H1 (cell line): Measurements from ENCODE around the gene PTTG1IP. TPM values are rescaled to one million over a fixed set of nuclear protein-coding genes. Genes with fewer than 3 reads are reported as not detected.

Source experiments
- CTCF ChIA-PET: fragments of 300-600 bp; sonication (Branson Sonifier 250); formaldehyde crosslinking; loops from one replicate; lab custom pipeline; 2021; ENCODE audit not compliant: partially characterized antibody; lab: Charles Lee
- POLR2A ChIA-PET: fragments of 300-600 bp; sonication (Branson Sonifier 250); formaldehyde crosslinking; loops from one replicate; lab custom pipeline; 2021; ENCODE audit warnings: inconsistent platforms; ENCODE audit not compliant: partially characterized antibody; lab: Charles Lee
- DNase-seq, 2 experiments: peaks; one replicate each; pipeline versions ENCODE4 v3.0.0 to v3.0.0-alpha.2; 2010 to 2022; ENCODE audit warnings: low spot score in 2 of 2, low read depth in 1 of 2, mixed read lengths in 1 of 2
- FAIRE-seq: peaks from 2 replicates; lab custom pipeline; 2011; peaks lifted over from hg19 to GRCh38; lab: Jason Lieb, UNC
- H2AFZ ChIP-seq: 2 replicates; pipeline ENCODE4 v1.8.1; 2012; ENCODE audit warnings: low read length, inconsistent platforms
- H2AK5ac ChIP-seq: 2 replicates; pipeline ENCODE4 v1.6.1; 2013; ENCODE audit warnings: low read depth, low read length
- H2BK120ac ChIP-seq: replicated peaks from 2 replicates; pipeline ENCODE3; 2013; ENCODE audit warnings: low read depth, low read length, inconsistent platforms
- H2BK12ac ChIP-seq: 2 replicates; pipeline ENCODE4 v1.6.1; 2013; ENCODE audit warnings: low read depth, low read length
- H2BK15ac ChIP-seq: 2 replicates; pipeline ENCODE4 v1.6.1; 2013; ENCODE audit warnings: low read length
- H2BK20ac ChIP-seq: 2 replicates; pipeline ENCODE4 v1.6.1; 2013; ENCODE audit warnings: low read length
- H2BK5ac ChIP-seq: 2 replicates; pipeline ENCODE4 v1.6.1; 2013; ENCODE audit warnings: low read depth, low read length
- H3K14ac ChIP-seq: 2 replicates; pipeline ENCODE4 v1.6.1; 2013; ENCODE audit warnings: inconsistent platforms; ENCODE audit not compliant: insufficient read length
- H3K18ac ChIP-seq: 2 replicates; pipeline ENCODE4 v1.6.1; 2013; ENCODE audit warnings: low read length; ENCODE audit errors: extremely low read depth
- H3K23ac ChIP-seq: 2 replicates; pipeline ENCODE4 v1.6.1; 2013; ENCODE audit warnings: inconsistent platforms; ENCODE audit not compliant: insufficient read length
- H3K23me2 ChIP-seq: 2 replicates; pipeline ENCODE4 v1.6.1; 2013; ENCODE audit warnings: low read depth, low read length
- H3K27ac ChIP-seq: 2 replicates; pipeline ENCODE4 v1.6.1; 2011; ENCODE audit warnings: low read depth, low read length, inconsistent platforms
- H3K27me3 ChIP-seq, 4 experiments: replicated peaks in 1 of 4; 1 replicate in 1 of 4; 2 replicates in 3 of 4; pipeline versions ENCODE4 v1.6.1 to v1.8.1; 2011 to 2013; ENCODE audit warnings: low read length in 3 of 4, mild to moderate bottlenecking in 3 of 4, inconsistent platforms in 2 of 4, mixed read lengths in 2 of 4, moderate library complexity in 1 of 4; ENCODE audit not compliant: control insufficient read depth in 3 of 4, insufficient read depth in 3 of 4; ENCODE audit errors: extremely low read depth in 1 of 4
- H3K36me3 ChIP-seq, 4 experiments: 2 replicates each; pipeline versions ENCODE4 v1.6.1 to v1.8.1; 2011 to 2013; ENCODE audit warnings: mild to moderate bottlenecking in 4 of 4, low read length in 3 of 4, moderate library complexity in 2 of 4, control low read depth in 1 of 4, inconsistent platforms in 1 of 4; ENCODE audit not compliant: insufficient read depth in 4 of 4, control insufficient read depth in 2 of 4
- H3K4ac ChIP-seq: replicated peaks from 2 replicates; pipeline ENCODE3; 2013; ENCODE audit warnings: low read length, low read depth, mixed read lengths, inconsistent platforms; ENCODE audit not compliant: insufficient read length
- H3K4me1 ChIP-seq, 4 experiments: replicated peaks in 1 of 4; 1 replicate in 1 of 4; 2 replicates in 3 of 4; pipeline versions ENCODE4 v1.6.1 to v1.8.1; 2011 to 2013; ENCODE audit warnings: low read length in 3 of 4, inconsistent platforms in 2 of 4, mixed read lengths in 1 of 4; ENCODE audit not compliant: insufficient read depth in 4 of 4, control insufficient read depth in 3 of 4
- H3K4me2 ChIP-seq, 2 experiments: 2 replicates each; pipeline versions ENCODE4 v1.6.1 to v1.8.1; 2011 to 2013; ENCODE audit warnings: low read depth in 2 of 2, low read length in 2 of 2, control low read depth in 1 of 2, inconsistent platforms in 1 of 2, mild to moderate bottlenecking in 1 of 2; ENCODE audit not compliant: insufficient read depth in 1 of 2
- H3K4me3 ChIP-seq, 4 experiments: fragments of 200-600, 300-600 bp in 1 of 4; sonication (generic), shearing (Covaris generic), sonication (Bioruptor Twin) in 1 of 4; 2 replicates each; pipeline versions ENCODE4 v1.5.1 to v1.8.1; 2011 to 2016; ENCODE audit warnings: low read length in 4 of 4, low read depth in 3 of 4, control low read depth in 2 of 4, inconsistent platforms in 2 of 4, mild to moderate bottlenecking in 2 of 4, mixed read lengths in 1 of 4, moderate library complexity in 1 of 4; ENCODE audit not compliant: insufficient read depth in 2 of 4; ENCODE audit errors: extremely low read depth in 1 of 4
- H3K56ac ChIP-seq: replicated peaks from 2 replicates; pipeline ENCODE3; 2013; ENCODE audit warnings: low read depth, mild to moderate bottlenecking, mixed read lengths, low read length, inconsistent platforms; ENCODE audit not compliant: insufficient read length
- H3K79me1 ChIP-seq: 2 replicates; pipeline ENCODE4 v1.6.1; 2013; ENCODE audit warnings: low read depth, low read length, control low read depth
- H3K79me2 ChIP-seq, 2 experiments: 2 replicates each; pipeline versions ENCODE4 v1.6.1 to v1.8.1; 2012 to 2013; ENCODE audit warnings: low read length in 2 of 2, mild to moderate bottlenecking in 2 of 2, inconsistent platforms in 1 of 2; ENCODE audit not compliant: insufficient read depth in 2 of 2, control insufficient read depth in 1 of 2
- H3K9ac ChIP-seq, 4 experiments: replicated peaks in 1 of 4; 1 replicate in 1 of 4; 2 replicates in 3 of 4; pipeline versions ENCODE4 v1.6.1 to v1.8.1; 2011 to 2013; ENCODE audit warnings: low read depth in 3 of 4, low read length in 3 of 4, control low read depth in 2 of 4, mild to moderate bottlenecking in 2 of 4, moderate library complexity in 2 of 4, inconsistent platforms in 1 of 4; ENCODE audit errors: extremely low read depth in 1 of 4
- H3K9me3 ChIP-seq, 2 experiments: 2 replicates each; pipeline versions ENCODE4 v1.6.1 to v1.8.1; 2012 to 2013; ENCODE audit warnings: mild to moderate bottlenecking in 2 of 2, moderate library complexity in 2 of 2, control low read depth in 1 of 2, inconsistent platforms in 1 of 2, low read depth in 1 of 2, low read length in 1 of 2, mixed read lengths in 1 of 2; ENCODE audit not compliant: insufficient read depth in 2 of 2
- H4K20me1 ChIP-seq, 2 experiments: replicated peaks in 1 of 2; 2 replicates each; pipeline versions ENCODE3 to v1.8.1; 2011 to 2013; ENCODE audit warnings: inconsistent platforms in 2 of 2, low read length in 2 of 2, mild to moderate bottlenecking in 1 of 2; ENCODE audit not compliant: insufficient read depth in 2 of 2, control insufficient read depth in 1 of 2
- H4K5ac ChIP-seq: 2 replicates; pipeline ENCODE4 v1.6.1; 2013; ENCODE audit warnings: low read length, low read depth, mixed read lengths, inconsistent platforms; ENCODE audit not compliant: insufficient read length
- H4K8ac ChIP-seq: 2 replicates; pipeline ENCODE4 v1.8.0; 2013; ENCODE audit warnings: mild to moderate bottlenecking, moderate library complexity, low read length, inconsistent platforms; ENCODE audit not compliant: insufficient read depth; ENCODE audit errors: extremely low read depth
- H4K91ac ChIP-seq: replicated peaks from 2 replicates; pipeline ENCODE3; 2013; ENCODE audit warnings: low read length, mixed read lengths, inconsistent platforms; ENCODE audit not compliant: insufficient read length
- ASH2L ChIP-seq: fragments of 200-600, 300-600 bp; sonication (generic); IDR thresholded peaks from one replicate; pipeline ENCODE4 v1.7.1; 2017; ENCODE audit warnings: low read length
- BRCA1 ChIP-seq: IDR thresholded peaks from 2 replicates; pipeline ENCODE4 v1.6.1; 2012; ENCODE audit warnings: low read depth, low read length, improper control_type of control experiment
- CBX5 ChIP-seq: fragments of 300-800, 300-1000 bp; sonication (generic); IDR thresholded peaks from 2 replicates; pipeline ENCODE4 v1.7.1; 2016; ENCODE audit warnings: antibody characterized with exemption, low read length, low read depth
- EZH2 ChIP-seq: fragments of 200-600 bp; sonication (generic); IDR thresholded peaks from 2 replicates; pipeline ENCODE4 v1.7.1; 2012; ENCODE audit warnings: low read depth, mild to moderate bottlenecking, moderate library complexity, low read length, inconsistent platforms; ENCODE audit not compliant: severe bottlenecking
- KDM1A ChIP-seq: fragments of 200-600, 300-600 bp; sonication (generic); IDR thresholded peaks from 2 replicates; pipeline ENCODE4 v1.7.1; 2016; ENCODE audit warnings: mild to moderate bottlenecking, low read length, borderline replicate concordance
- MAFK ChIP-seq: IDR thresholded peaks from 2 replicates; pipeline ENCODE4 v1.6.1; 2012; ENCODE audit warnings: low read depth, mild to moderate bottlenecking, improper control_type of control experiment, low read length
- PHF8 ChIP-seq: fragments of 200-600 bp; sonication (generic); conservative IDR thresholded peaks from 2 replicates; pipeline ENCODE4 v1.7.1; 2012; ENCODE audit warnings: low read depth, mild to moderate bottlenecking, inconsistent platforms, low read length, moderate library complexity
- RBBP5 ChIP-seq: IDR thresholded peaks from 2 replicates; pipeline ENCODE4 v1.7.1; 2012; ENCODE audit warnings: low read depth, mild to moderate bottlenecking, inconsistent platforms, low read length, moderate library complexity, borderline replicate concordance
- RXRA ChIP-seq: IDR thresholded peaks from 2 replicates; pipeline ENCODE4 v1.6.1; 2011; ENCODE audit warnings: low read depth, mild to moderate bottlenecking, low read length, moderate library complexity; ENCODE audit not compliant: insufficient read depth
- SAP30 ChIP-seq: fragments of 300-600 bp; sonication (generic); IDR thresholded peaks from 2 replicates; pipeline ENCODE4 v1.7.1; 2012; ENCODE audit warnings: low read length, moderate library complexity, mild to moderate bottlenecking, inconsistent platforms; ENCODE audit not compliant: insufficient read depth, insufficient replicate concordance
- SP4 ChIP-seq: IDR thresholded peaks from 2 replicates; pipeline ENCODE4 v1.6.1; 2012; ENCODE audit warnings: low read length, inconsistent platforms
- SRF ChIP-seq: IDR thresholded peaks from 2 replicates; pipeline ENCODE4 v1.6.1; 2011; ENCODE audit warnings: mild to moderate bottlenecking, low read depth, low read length, moderate library complexity
- ZNF274 ChIP-seq: IDR thresholded peaks from 2 replicates; pipeline ENCODE4 v1.7.0; 2012; ENCODE audit warnings: low read length, borderline replicate concordance; ENCODE audit errors: extremely low read depth
- WGBS, 2 experiments: shearing (Covaris generic) in 1 of 2; methylation state at CpG; one replicate each; pipeline versions ENCODE4 v1.1.6 to v1.1.7; 2013 to 2015; ENCODE audit warnings: low lambda C conversion rate in 2 of 2, mixed read lengths in 2 of 2, inconsistent platforms in 1 of 2, low coverage in 1 of 2, missing lambda C conversion rate in 1 of 2; ENCODE audit not compliant: insufficient replicate concordance in 2 of 2, insufficient coverage in 1 of 2, insufficient read length in 1 of 2; ENCODE audit errors: extremely low coverage in 1 of 2, missing lambda C conversion rate in 1 of 2; 5-methylcytosine and 5-hydroxymethylcytosine counted together
- polyA plus RNA-seq, 7 experiments: library from polyadenylated mRNA; depleted of rRNA in 3 of 7; stranded (reverse) in 5 of 7; unstranded in 2 of 7; fragments of >200 nt in 5 of 7; fragments of 200-250 nt in 2 of 7; gene quantifications; 1 replicate in 5 of 7; 2 replicates in 1 of 7; 4 replicates in 1 of 7; pipeline versions ENCODE4 v1.2.1 to v1.2.3, GENCODE V29; 2011 to 2013; ENCODE audit warnings: missing spikeins in 2 of 7, mixed read lengths in 2 of 7
- total RNA-seq: library from RNA; stranded (reverse); fragmentation: NEBNext Ultra II Directional; extraction: Animal tissue kit (Norgen Biotek cat#: 25700); gene quantifications from 2 replicates; pipeline ENCODE4 v1.2.1, GENCODE V29; 2021
- TF ChIP-seq, protein P1 (sequence below): IDR thresholded peaks from 2 replicates; pipeline ENCODE4 v1.6.1; 2011; ENCODE audit warnings: low read length, improper control_type of control experiment

PTTG1IP gene
- total and polyA plus RNA-seq, 2 of the 8 experiments (the other 6 are each of a cell fraction or from before 2014, with no cell fraction given): 90.8 to 130 TPM

DNA sequence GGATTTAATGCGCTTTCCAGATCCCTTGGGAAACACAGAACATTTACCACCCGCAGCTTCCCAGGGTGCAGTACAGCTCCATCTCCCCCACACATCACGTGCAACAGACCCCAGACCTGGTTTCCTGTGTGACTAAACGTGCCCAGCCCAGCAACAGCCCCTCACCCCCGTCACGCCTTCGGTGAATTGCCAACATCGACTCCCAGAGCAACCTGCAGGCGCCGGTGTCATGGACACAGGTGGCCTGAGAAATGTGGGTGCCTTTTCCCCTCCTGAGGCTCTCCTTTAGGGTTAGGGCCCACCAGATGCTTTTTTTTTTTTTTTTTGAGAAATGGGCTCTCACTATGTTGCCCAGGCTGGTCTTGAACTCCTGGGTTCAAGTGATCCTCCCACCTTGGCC, 31.4 kb downstream of the PTTG1IP start:
- CTCF ChIA-PET: no interaction called here
- Histone ChIP-seq H3K23me2 (peaks cover 3% of the 10 kb centered on the region), H3K56ac (no peak overlapping the region), H2AFZ (no peak overlapping the region), H4K20me1 (peaks cover 0 to 2% of the 10 kb centered on the region in 2 experiments), H3K9me3 (no peaks in the 10 kb centered on the region), H3K4me3 (no peak overlapping the region), H3K9ac (no peak overlapping the region), H3K4me2 (no peak overlapping the region), H4K8ac (no peak overlapping the region), H2BK120ac (no peak overlapping the region), H2BK5ac (no peak overlapping the region), H3K27ac (no peak overlapping the region), H2BK20ac (no peak overlapping the region), H3K23ac (no peak overlapping the region), H2BK12ac (no peak overlapping the region), H3K79me1 (no peaks in the 10 kb centered on the region), H3K27me3 (no peaks in the 10 kb centered on the region), H3K36me3 (no peaks in the 10 kb centered on the region; a peak in 1 of 8 replicates), H3K14ac (no peak overlapping the region), H4K5ac (no peak overlapping the region), H3K4me1 (peaks cover 0 to 16% (median 4%) of the 10 kb centered on the region in 4 experiments; a peak in 5 of 7 replicates), H3K79me2 (no peaks in the 10 kb centered on the region), H2BK15ac (0 out of 2 replicates have a peak overlapping the region, but pooled peaks have one; percentile 72), H4K91ac (no peak overlapping the region), H3K4ac (no peak overlapping the region), H3K18ac (no peak overlapping the region), H2AK5ac (no peak overlapping the region)
- POLR2A ChIA-PET: no interaction called here
- FAIRE-seq: no peak
- DNase-seq: no peak
- WGBS, 2 experiments: 91% methylated on average over 10 of the region's 10 CpGs; no CpG with 5 or more reads in 1 of the 2 experiments
- TF ChIP-seq BRCA1: no peak
- no peak for TF ChIP-seq SRF
- TF ChIP-seq RXRA: no peak
- TF ChIP-seq CBX5: no peak
- no peak for TF ChIP-seq ZNF274
- no peak for TF ChIP-seq MAFK
- TF ChIP-seq KDM1A: no peak
- TF ChIP-seq ASH2L: no peak
- no peak for TF ChIP-seq EZH2
- TF ChIP-seq PHF8: no peak
- no peak for TF ChIP-seq SP4
- TF ChIP-seq, protein P1, sequence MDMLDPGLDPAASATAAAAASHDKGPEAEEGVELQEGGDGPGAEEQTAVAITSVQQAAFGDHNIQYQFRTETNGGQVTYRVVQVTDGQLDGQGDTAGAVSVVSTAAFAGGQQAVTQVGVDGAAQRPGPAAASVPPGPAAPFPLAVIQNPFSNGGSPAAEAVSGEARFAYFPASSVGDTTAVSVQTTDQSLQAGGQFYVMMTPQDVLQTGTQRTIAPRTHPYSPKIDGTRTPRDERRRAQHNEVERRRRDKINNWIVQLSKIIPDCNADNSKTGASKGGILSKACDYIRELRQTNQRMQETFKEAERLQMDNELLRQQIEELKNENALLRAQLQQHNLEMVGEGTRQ: no peak
- TF ChIP-seq RBBP5: no peak
- TF ChIP-seq SAP30: no peak
